OCI-LY1 (cell line): ENCODE results near the gene GRIP1.

Experiments
- H2AFZ ChIP-seq: fragments of 200-600 bp; sonication (generic), shearing (Covaris generic); 2 replicates; pipeline ENCODE4 v1.6.0; 2014; ENCODE audit warnings: antibody characterized with exemption, mild to moderate bottlenecking, low read length
- H3F3A ChIP-seq: fragments of 200-600 bp; sonication (generic), shearing (Covaris generic); 2 replicates; pipeline ENCODE4 v1.6.0; 2014; ENCODE audit warnings: mild to moderate bottlenecking, antibody characterized with exemption, low read length, moderate library complexity; ENCODE audit not compliant: insufficient read depth
- H3K27ac ChIP-seq: fragments of 200-600 bp; sonication (generic); 2 replicates; pipeline ENCODE4 v1.5.1; 2014; ENCODE audit warnings: low read length, mixed run types, mild to moderate bottlenecking, low read depth; ENCODE audit not compliant: poor library complexity, severe bottlenecking
- H3K27me3 ChIP-seq: fragments of 200-600 bp; sonication (generic); 2 replicates; pipeline ENCODE4 v1.6.0; 2014; ENCODE audit warnings: antibody characterized with exemption, mild to moderate bottlenecking, low read length, moderate library complexity; ENCODE audit not compliant: insufficient read depth
- H3K36me3 ChIP-seq: fragments of 200-600 bp; sonication (generic); 2 replicates; pipeline ENCODE4 v1.6.1; 2014; ENCODE audit warnings: mild to moderate bottlenecking, antibody characterized with exemption, low read length, moderate library complexity, mixed read lengths; ENCODE audit not compliant: insufficient read depth
- H3K4me1 ChIP-seq: fragments of 200-600 bp; sonication (generic); 2 replicates; pipeline ENCODE4 v1.5.1; 2014; ENCODE audit warnings: mild to moderate bottlenecking, low read length, moderate library complexity; ENCODE audit not compliant: insufficient read depth, severe bottlenecking
- H3K4me2 ChIP-seq: fragments of 200-600 bp; sonication (generic), shearing (Covaris generic); 2 replicates; pipeline ENCODE4 v1.6.1; 2014; ENCODE audit warnings: low read length
- H3K4me3 ChIP-seq: fragments of 200-600 bp; sonication (generic); 2 replicates; pipeline ENCODE4 v1.5.1; 2014; ENCODE audit warnings: low read length, low read depth, mild to moderate bottlenecking, mixed read lengths; ENCODE audit not compliant: poor library complexity, severe bottlenecking
- H3K79me2 ChIP-seq: fragments of 200-600 bp; shearing (Covaris generic); 2 replicates; pipeline ENCODE4 v1.6.1; 2016; ENCODE audit warnings: mixed run types, low read length, mixed read lengths; ENCODE audit not compliant: insufficient read depth
- H3K9ac ChIP-seq: fragments of 200-600 bp; sonication (generic), shearing (Covaris generic); 2 replicates; pipeline ENCODE4 v1.6.1; 2014; ENCODE audit warnings: mild to moderate bottlenecking, low read length, mixed read lengths
- H3K9me2 ChIP-seq: fragments of 200-600 bp; sonication (generic), shearing (Covaris generic); 2 replicates; pipeline ENCODE4 v1.6.1; 2014; ENCODE audit warnings: low read depth, mild to moderate bottlenecking, low read length, mixed read lengths
- H3K9me3 ChIP-seq: fragments of 200-600 bp; shearing (Covaris generic); 2 replicates; pipeline ENCODE4 v1.6.1; 2014; ENCODE audit warnings: low read length, mixed read lengths
- H4K20me1 ChIP-seq: fragments of 200-600 bp; sonication (generic), shearing (Covaris generic); 2 replicates; pipeline ENCODE4 v1.6.0; 2016; ENCODE audit warnings: mild to moderate bottlenecking, low read length; ENCODE audit not compliant: insufficient read depth
- EZH2 ChIP-seq: fragments of 200-600 bp; sonication (generic), shearing (Covaris generic); IDR thresholded peaks from 2 replicates; pipeline ENCODE4 v1.8.0; 2017; ENCODE audit warnings: borderline replicate concordance, mixed run types, mild to moderate bottlenecking, antibody characterized with exemption, low read length, moderate library complexity, mixed read lengths
- TF ChIP-seq, protein P1 (sequence below): fragments of 200-600 bp; sonication (generic), shearing (Covaris generic); IDR thresholded peaks from 2 replicates; pipeline ENCODE4 v1.5.1; 2017; ENCODE audit warnings: mild to moderate bottlenecking, antibody characterized with exemption, low read length, moderate library complexity, mixed read lengths

GRIP1 gene

DNA sequence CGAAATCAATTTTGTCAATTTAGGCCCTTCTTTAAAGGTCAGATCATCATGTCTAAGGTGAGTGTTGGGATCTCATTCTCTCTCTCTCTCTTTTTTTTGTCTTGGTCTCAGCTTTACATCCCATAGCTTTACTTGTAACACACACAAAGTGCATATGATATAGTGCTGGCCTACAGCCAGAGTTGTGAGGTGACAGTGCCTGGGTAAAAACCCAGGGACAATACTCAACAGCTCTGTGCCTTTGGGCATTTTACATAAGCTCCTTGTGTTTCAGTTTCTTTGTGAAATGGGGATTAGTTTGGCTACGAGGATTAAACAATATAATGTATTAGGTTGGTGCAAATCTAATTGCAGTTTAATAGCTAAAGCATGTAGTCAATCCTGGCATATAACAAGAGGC lies 40.2 kb downstream of the GRIP1 start:
- Histone ChIP-seq H2AFZ (no peak overlapping the region), H3K36me3 (no peaks in the 10 kb centered on the region), H3F3A (no peaks in the 10 kb centered on the region), H3K9me3 (no peaks in the 10 kb centered on the region), H3K27me3 (no peaks in the 10 kb centered on the region), H3K4me3 (no peak overlapping the region), H3K27ac (no peak overlapping the region), H3K4me2 (no peak overlapping the region), H3K9me2 (no peaks in the 10 kb centered on the region), H3K79me2 (no peaks in the 10 kb centered on the region), H4K20me1 (no peaks in the 10 kb centered on the region), H3K9ac (no peak overlapping the region), H3K4me1 (peaks cover 20% of the 10 kb centered on the region)
- TF ChIP-seq, protein P1, sequence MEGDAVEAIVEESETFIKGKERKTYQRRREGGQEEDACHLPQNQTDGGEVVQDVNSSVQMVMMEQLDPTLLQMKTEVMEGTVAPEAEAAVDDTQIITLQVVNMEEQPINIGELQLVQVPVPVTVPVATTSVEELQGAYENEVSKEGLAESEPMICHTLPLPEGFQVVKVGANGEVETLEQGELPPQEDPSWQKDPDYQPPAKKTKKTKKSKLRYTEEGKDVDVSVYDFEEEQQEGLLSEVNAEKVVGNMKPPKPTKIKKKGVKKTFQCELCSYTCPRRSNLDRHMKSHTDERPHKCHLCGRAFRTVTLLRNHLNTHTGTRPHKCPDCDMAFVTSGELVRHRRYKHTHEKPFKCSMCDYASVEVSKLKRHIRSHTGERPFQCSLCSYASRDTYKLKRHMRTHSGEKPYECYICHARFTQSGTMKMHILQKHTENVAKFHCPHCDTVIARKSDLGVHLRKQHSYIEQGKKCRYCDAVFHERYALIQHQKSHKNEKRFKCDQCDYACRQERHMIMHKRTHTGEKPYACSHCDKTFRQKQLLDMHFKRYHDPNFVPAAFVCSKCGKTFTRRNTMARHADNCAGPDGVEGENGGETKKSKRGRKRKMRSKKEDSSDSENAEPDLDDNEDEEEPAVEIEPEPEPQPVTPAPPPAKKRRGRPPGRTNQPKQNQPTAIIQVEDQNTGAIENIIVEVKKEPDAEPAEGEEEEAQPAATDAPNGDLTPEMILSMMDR, result no peak
- TF ChIP-seq EZH2, result no peak

- H4K20me1 ChIP-seq, result no peaks in the 10 kb centered on the region
- no peak overlapping the region for H3K4me2 ChIP-seq
Observed at GRCh38 chr12:66637699-66638301, 41.1 kb downstream of the GRIP1 start.

GRCh38 chr12:66636771-66637170 lies 42.1 kb downstream of the GRIP1 start:
- no peak for TF ChIP-seq EZH2
- TF ChIP-seq, protein P1, result no peak
- no peaks in the 10 kb centered on the region for H3K79me2 ChIP-seq
- H3K9me2 ChIP-seq, result no peaks in the 10 kb centered on the region
- H3K27me3 ChIP-seq, result no peaks in the 10 kb centered on the region
- H3K27ac ChIP-seq, result no peak overlapping the region
- no peak overlapping the region for H2AFZ ChIP-seq
- no peaks in the 10 kb centered on the region for H3F3A ChIP-seq
- peaks cover 20% of the 10 kb centered on the region for H3K4me1 ChIP-seq
- H3K4me3 ChIP-seq, result no peak overlapping the region
- no peak overlapping the region for H3K9ac ChIP-seq
- H4K20me1 ChIP-seq, result no peaks in the 10 kb centered on the region
- no peaks in the 10 kb centered on the region for H3K9me3 ChIP-seq
- H3K4me2 ChIP-seq, result no peak overlapping the region
- no peaks in the 10 kb centered on the region for H3K36me3 ChIP-seq

More at GRCh38 chr12:66637699-66638301, 41.1 kb downstream of the GRIP1 start:
- H3K27me3 ChIP-seq, result no peaks in the 10 kb centered on the region
- H3K9ac ChIP-seq, result no peak overlapping the region
- H3K36me3 ChIP-seq, result no peaks in the 10 kb centered on the region
- TF ChIP-seq, protein P1, result no peak
- no peak for TF ChIP-seq EZH2
- no peak overlapping the region for H3K27ac ChIP-seq
- no peak overlapping the region for H3K4me3 ChIP-seq
- no peaks in the 10 kb centered on the region for H3K9me3 ChIP-seq
- peaks cover 20% of the 10 kb centered on the region for H3K4me1 ChIP-seq
- no peak overlapping the region for H2AFZ ChIP-seq
- H3K9me2 ChIP-seq, result no peaks in the 10 kb centered on the region
- H3F3A ChIP-seq, result no peaks in the 10 kb centered on the region
- H3K79me2 ChIP-seq, result no peaks in the 10 kb centered on the region
